H9 (cell line): ENCODE results near the gene PI16. TPM values are rescaled to one million over a fixed set of nuclear protein-coding genes. Genes with fewer than 3 reads are reported as not detected.
A peak's percentile ranks its signal among the peaks of the same experiment; 100 is the strongest.

Experiments
- DNase-seq: peaks from one replicate; pipeline ENCODE4 v3.0.0-alpha.2; 2017
- H2AFZ ChIP-seq: one replicate; pipeline ENCODE4 v1.6.1; 2013; ENCODE audit warnings: mild to moderate bottlenecking, low read length, control low read depth, moderate library complexity
- H2AK5ac ChIP-seq: 2 replicates; pipeline ENCODE4 v1.6.1; 2013; ENCODE audit warnings: low read length, control low read depth, mixed read lengths; ENCODE audit not compliant: insufficient read length
- H2BK120ac ChIP-seq: one replicate; pipeline ENCODE4 v1.6.1; 2013; ENCODE audit warnings: low read depth, mild to moderate bottlenecking, low read length, control low read depth, inconsistent platforms; ENCODE audit not compliant: poor library complexity, severe bottlenecking
- H2BK12ac ChIP-seq: 2 replicates; pipeline ENCODE4 v1.6.1; 2013; ENCODE audit warnings: low read length, control low read depth, mixed read lengths, low read depth; ENCODE audit not compliant: insufficient read length
- H2BK15ac ChIP-seq: 2 replicates; pipeline ENCODE4 v1.6.1; 2013; ENCODE audit warnings: low read depth, low read length, control low read depth
- H2BK20ac ChIP-seq: one replicate; pipeline ENCODE4 v1.6.1; 2013; ENCODE audit warnings: low read depth, mild to moderate bottlenecking, low read length, control low read depth, inconsistent platforms; ENCODE audit not compliant: poor library complexity, severe bottlenecking
- H2BK5ac ChIP-seq: 2 replicates; pipeline ENCODE4 v1.6.1; 2013; ENCODE audit warnings: low read length, control low read depth, mixed read lengths; ENCODE audit not compliant: insufficient read length
- H3K14ac ChIP-seq: 2 replicates; pipeline ENCODE4 v1.6.1; 2013; ENCODE audit warnings: low read length, control low read depth; ENCODE audit not compliant: insufficient read depth
- H3K18ac ChIP-seq: 2 replicates; pipeline ENCODE4 v1.6.1; 2013; ENCODE audit warnings: low read depth, mild to moderate bottlenecking, mixed read lengths, low read length, control low read depth; ENCODE audit not compliant: insufficient read length
- H3K23ac ChIP-seq: 2 replicates; pipeline ENCODE4 v1.6.1; 2013; ENCODE audit warnings: low read length, control low read depth, mixed read lengths, low read depth; ENCODE audit not compliant: insufficient read length
- H3K23me2 ChIP-seq: 2 replicates; pipeline ENCODE4 v1.6.1; 2013; ENCODE audit warnings: low read depth, mild to moderate bottlenecking, mixed read lengths, low read length, control low read depth; ENCODE audit not compliant: insufficient read length, poor library complexity, severe bottlenecking
- H3K27ac ChIP-seq: 2 replicates; pipeline ENCODE4 v1.5.1; 2013; ENCODE audit warnings: low read length, control low read depth, mixed read lengths, low read depth; ENCODE audit not compliant: insufficient read length
- H3K27me3 ChIP-seq: 2 replicates; pipeline ENCODE4 v1.6.1; 2013; ENCODE audit warnings: low read length, control low read depth, inconsistent platforms; ENCODE audit not compliant: insufficient read depth
- H3K4ac ChIP-seq: 2 replicates; pipeline ENCODE4 v1.6.1; 2013; ENCODE audit warnings: low read depth, mild to moderate bottlenecking, control low read depth, inconsistent platforms, low read length, moderate library complexity
- H3K4me1 ChIP-seq: 2 replicates; pipeline ENCODE4 v1.6.1; 2013; ENCODE audit warnings: low read length, control low read depth, inconsistent platforms; ENCODE audit not compliant: insufficient read depth
- H3K4me2 ChIP-seq: 2 replicates; pipeline ENCODE4 v1.6.1; 2013; ENCODE audit warnings: low read length, control low read depth, mixed read lengths; ENCODE audit not compliant: insufficient read length, insufficient read depth
- H3K56ac ChIP-seq: 2 replicates; pipeline ENCODE4 v1.6.1; 2013; ENCODE audit warnings: low read depth, mild to moderate bottlenecking, mixed read lengths, low read length, control low read depth; ENCODE audit not compliant: insufficient read length
- H3K79me1 ChIP-seq: 2 replicates; pipeline ENCODE4 v1.6.1; 2013; ENCODE audit warnings: low read depth, mild to moderate bottlenecking, moderate library complexity, low read length, control low read depth, inconsistent platforms; ENCODE audit not compliant: insufficient read depth, poor library complexity, severe bottlenecking
- H3K79me2 ChIP-seq: 2 replicates; pipeline ENCODE4 v1.6.1; 2013; ENCODE audit warnings: low read length, control low read depth, inconsistent platforms; ENCODE audit not compliant: insufficient read depth
- H3K9ac ChIP-seq: 2 replicates; pipeline ENCODE4 v1.6.1; 2013; ENCODE audit warnings: low read length, control low read depth, mixed read lengths; ENCODE audit not compliant: insufficient read length; ENCODE audit errors: extremely low read depth
- H3K9me3 ChIP-seq: one replicate; pipeline ENCODE4 v1.6.1; 2013; ENCODE audit warnings: low read depth, low read length, inconsistent platforms; ENCODE audit not compliant: control insufficient read depth
- H3T11ph ChIP-seq: one replicate; pipeline ENCODE4 v1.6.1; 2013; ENCODE audit warnings: mild to moderate bottlenecking, low read length, control low read depth, inconsistent platforms
- H4K20me1 ChIP-seq: one replicate; pipeline ENCODE4 v1.6.1; 2013; ENCODE audit not compliant: control insufficient read depth, insufficient read length, insufficient read depth
- H4K5ac ChIP-seq: 2 replicates; pipeline ENCODE4 v1.6.1; 2013; ENCODE audit warnings: low read depth, mild to moderate bottlenecking, mixed read lengths, low read length, control low read depth; ENCODE audit not compliant: insufficient read length
- H4K8ac ChIP-seq: replicated peaks from 2 replicates; pipeline ENCODE4 v1.6.1; 2013; ENCODE audit warnings: low read length, control low read depth, mixed read lengths, low read depth; ENCODE audit not compliant: insufficient read length
- H4K91ac ChIP-seq: 2 replicates; pipeline ENCODE4 v1.6.1; 2013; ENCODE audit warnings: low read depth, mild to moderate bottlenecking, moderate library complexity, mixed read lengths, low read length, control low read depth; ENCODE audit not compliant: insufficient read length
- H3K27ac Mint-ChIP-seq, 3 experiments: 2 replicates in 2 of 3; 3 replicates in 1 of 3; pipeline ENCODE4 v1.8.0; 2020 to 2021; ENCODE audit warnings: mixed read lengths in 3 of 3, mild to moderate bottlenecking in 1 of 3, moderate library complexity in 1 of 3
- H3K27me3 Mint-ChIP-seq: 2 replicates; pipeline ENCODE4 v1.8.0; 2021; ENCODE audit warnings: low read depth, mild to moderate bottlenecking, moderate library complexity, mixed read lengths
- H3K36me3 Mint-ChIP-seq, 3 experiments: 2 replicates in 2 of 3; 3 replicates in 1 of 3; pipeline ENCODE4 v1.8.0; 2020 to 2021; ENCODE audit warnings: low read depth in 3 of 3, mixed read lengths in 3 of 3; ENCODE audit not compliant: insufficient read depth in 1 of 3
- H3K4me1 Mint-ChIP-seq, 2 experiments: 2 replicates each; pipeline ENCODE4 v1.8.0; 2020; ENCODE audit warnings: mixed read lengths in 2 of 2
- H3K4me3 Mint-ChIP-seq, 2 experiments: 2 replicates in 1 of 2; 3 replicates in 1 of 2; pipeline ENCODE4 v1.8.0; 2020 to 2021; ENCODE audit warnings: mild to moderate bottlenecking in 2 of 2, mixed read lengths in 2 of 2, moderate library complexity in 1 of 2
- H3K9me3 Mint-ChIP-seq, 2 experiments: 2 replicates in 1 of 2; 3 replicates in 1 of 2; pipeline ENCODE4 v1.8.0; 2020; ENCODE audit warnings: mild to moderate bottlenecking in 2 of 2, mixed read lengths in 2 of 2, moderate library complexity in 1 of 2
- CTCF ChIP-seq: fragments of 200-600 bp; sonication (generic); conservative IDR thresholded peaks from 3 replicates; pipeline ENCODE4 v1.8.0; 2021; ENCODE audit warnings: antibody characterized with exemption, mild to moderate bottlenecking
- WGBS: extraction: QIAGEN DNeasy Blood & Tissue Kit; methylation state at CpG from one replicate; pipeline ENCODE4 v1.1.7; 2013; ENCODE audit warnings: missing lambda C conversion rate, low lambda C conversion rate, mixed read lengths; ENCODE audit not compliant: insufficient read length; ENCODE audit errors: extremely low coverage; 5-methylcytosine and 5-hydroxymethylcytosine counted together
- total RNA-seq: library from RNA; stranded (reverse); gene quantifications from 2 replicates; pipeline ENCODE4 v1.2.1, GENCODE V29; 2021

The PI16 gene
- total RNA-seq, 1 experiment from 2014 or later = not detected

DNA sequence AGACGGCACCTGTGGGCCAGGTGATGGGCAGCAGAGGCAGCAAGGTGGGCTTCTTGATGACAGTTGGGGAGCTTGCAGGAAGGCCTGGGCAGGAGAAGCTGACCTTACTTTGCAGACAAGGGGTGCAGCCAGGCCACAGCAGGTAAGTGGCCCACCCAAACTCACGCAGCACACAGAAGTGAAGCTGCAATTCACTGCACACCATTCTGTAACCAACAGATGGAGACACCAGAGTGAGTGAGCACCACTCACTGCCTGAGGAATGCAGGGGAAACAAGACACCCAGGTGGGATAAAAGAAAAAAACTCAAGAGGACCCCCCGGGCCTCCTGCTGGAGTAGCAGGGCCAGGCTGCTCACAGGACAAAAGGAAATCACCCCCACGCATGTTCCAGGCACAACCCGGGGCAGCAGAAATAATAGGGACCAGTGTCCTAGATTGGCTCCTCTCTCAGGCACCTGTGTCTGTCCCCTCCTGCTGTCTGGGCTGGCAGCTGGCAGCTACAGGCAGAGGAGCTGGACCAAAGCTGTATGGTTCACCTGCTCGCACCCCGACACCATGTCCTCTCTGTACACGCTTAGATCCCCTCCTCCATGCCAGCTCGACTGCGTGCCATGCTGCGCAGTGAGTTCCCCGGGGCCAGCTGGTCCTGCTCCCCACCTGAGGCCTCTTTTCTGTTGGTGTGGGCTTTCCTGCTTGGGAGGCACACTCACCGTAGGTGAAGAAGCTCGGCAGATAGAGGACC is 26.5 kb downstream of the PI16 start:
- Histone ChIP-seq H3K23ac (no peak overlapping the region), H3K56ac (no peak overlapping the region), H4K5ac (no peak overlapping the region), H2BK120ac (no peak overlapping the region), H3K23me2 (peaks cover 11% of the 10 kb centered on the region), H2BK15ac (no peak overlapping the region), H3K9me3 (no peaks in the 10 kb centered on the region), H3K4me2 (no peak overlapping the region), H3K27ac (no peak overlapping the region), H3K14ac (no peak overlapping the region; the same call in 1 of the 2 replicates), H4K20me1 (no peaks in the 10 kb centered on the region), H2BK12ac (no peak overlapping the region), H2BK5ac (no peak overlapping the region), H3K79me1 (peaks cover 3% of the 10 kb centered on the region), H2AK5ac (no peak overlapping the region), H4K8ac (no peak overlapping the region), H3K4ac (no peak overlapping the region), H3T11ph (no peak overlapping the region), H4K91ac (no peak overlapping the region), H3K4me1 (peaks cover 14% of the 10 kb centered on the region; the same call in 1 of the 2 replicates), H3K9ac (no peak overlapping the region), H3K27me3 (no peaks in the 10 kb centered on the region), H2AFZ (no peak overlapping the region), H2BK20ac (no peak overlapping the region), H3K18ac (no peak overlapping the region), H3K79me2 (peaks cover 48% of the 10 kb centered on the region; the same call in 1 of the 2 replicates)
- DNase-seq = no peak
- TF ChIP-seq CTCF = peak; percentile 51
- Mint-ChIP-seq H3K4me3 (peak overlapping the region in 1 of 2 experiments; percentile 0; a peak in 1 of 5 replicates), H3K36me3 (peaks cover 25 to 40% (median 34%) of the 10 kb centered on the region in 3 experiments; a peak in 6 of 7 replicates), H3K27ac (peak overlapping the region in 2 of 3 experiments; percentile 46 to 84; a peak in 2 of 7 replicates), H3K27me3 (no peaks in the 10 kb centered on the region), H3K9me3 (no peaks in the 10 kb centered on the region), H3K4me1 (peaks cover 25 to 28% of the 10 kb centered on the region in 2 experiments)
- no CpG with 5 or more reads among the region's 14 CpGs for WGBS
